OCI-LY1 (cell line): ENCODE results near the gene EHBP1L1.

Experiments
- CTCF ChIP-seq: fragments of 200-600 bp; sonication (generic), shearing (Covaris generic); IDR thresholded peaks from 2 replicates; pipeline ENCODE4 v1.5.1; 2017; ENCODE audit warnings: mild to moderate bottlenecking, antibody characterized with exemption, low read length, moderate library complexity, mixed read lengths
- EZH2 ChIP-seq: fragments of 200-600 bp; sonication (generic), shearing (Covaris generic); IDR thresholded peaks from 2 replicates; pipeline ENCODE4 v1.8.0; 2017; ENCODE audit warnings: borderline replicate concordance, mixed run types, mild to moderate bottlenecking, antibody characterized with exemption, low read length, moderate library complexity, mixed read lengths

DNA sequence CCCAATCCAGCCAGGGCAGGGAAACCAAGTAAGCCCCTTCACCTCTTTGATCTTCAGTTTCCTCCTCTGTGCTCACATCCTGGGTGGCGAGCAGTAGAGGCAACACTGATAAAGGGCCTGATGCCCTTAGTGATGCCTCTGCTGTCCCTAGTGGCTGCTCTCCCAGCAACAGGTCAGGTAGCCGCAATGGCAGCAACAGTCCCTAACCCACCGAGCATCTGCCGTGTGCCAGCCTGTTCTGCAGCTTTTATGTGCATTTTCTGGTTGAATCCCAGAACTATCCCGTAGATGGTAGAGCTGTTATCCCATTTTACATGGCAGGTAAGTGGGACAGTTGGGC lies 45.7 kb upstream of the EHBP1L1 start:
- peak; percentile 56 for TF ChIP-seq CTCF
- TF ChIP-seq EZH2 = no peak
